ENCODE measurements around the gene MICAL2.

DNA sequence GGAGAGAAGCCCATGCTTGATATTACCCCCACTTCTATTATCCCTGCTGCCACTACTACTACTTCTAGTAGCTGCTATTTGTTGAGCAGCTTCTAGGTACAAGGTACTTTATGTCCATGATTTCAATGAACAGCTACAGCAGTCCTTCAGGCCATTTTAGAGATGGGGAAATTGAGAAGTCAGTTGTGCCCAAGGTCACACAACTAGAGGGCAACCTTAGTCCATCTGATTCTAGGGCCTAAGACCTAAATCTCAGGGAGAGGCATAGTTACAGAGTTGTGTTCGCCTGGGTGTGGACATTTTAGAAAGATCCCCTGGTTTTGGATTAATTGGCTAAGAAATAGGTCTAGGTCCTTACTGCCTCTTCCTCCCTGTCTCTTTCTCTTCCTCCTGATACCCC lies 52.3 kb downstream of the MICAL2 start:
- TF ChIP-seq EZH2phosphoT487 (IDR thresholded peaks at IDR 0.05; ENCODE audit: low read depth), result no peak
- peak; percentile 45 for TF ChIP-seq CTCF (IDR thresholded peaks at IDR 0.05; ENCODE audit: low read depth, low read length)
